NB4 (cell line): ENCODE measurements around the gene TNFRSF18.

ENCODE experiments used
- DNase-seq: peaks from one replicate; pipeline ENCODE4 v3.0.0; 2010; ENCODE audit warnings: low read depth
- H3K4me3 ChIP-seq: one replicate; pipeline ENCODE4 v1.5.1; 2011; ENCODE audit warnings: mild to moderate bottlenecking, low read depth, low read length, moderate library complexity
- MYC ChIP-seq: IDR thresholded peaks from 2 replicates; pipeline ENCODE4 v1.6.1; 2011; ENCODE audit warnings: low read depth, low read length
- POLR2A ChIP-seq: IDR thresholded peaks from 2 replicates; pipeline ENCODE4 v1.6.1; 2011; ENCODE audit warnings: mild to moderate bottlenecking; ENCODE audit not compliant: insufficient read length; ENCODE audit errors: extremely low read depth
- TF ChIP-seq, protein P1 (sequence below): IDR thresholded peaks from 2 replicates; pipeline ENCODE4 v1.6.1; 2011; ENCODE audit warnings: low read depth, low read length
- TF ChIP-seq, protein P2 (sequence below): IDR thresholded peaks from one replicate; pipeline ENCODE4 v1.5.1; 2012; ENCODE audit warnings: low read depth, low read length

The TNFRSF18 gene

GRCh38 chr1:1240822-1241587, 34.6 kb upstream of the TNFRSF18 start:
- DNase-seq, result no peak
- H3K4me3 ChIP-seq, result no peak overlapping the region
- TF ChIP-seq, protein P1, sequence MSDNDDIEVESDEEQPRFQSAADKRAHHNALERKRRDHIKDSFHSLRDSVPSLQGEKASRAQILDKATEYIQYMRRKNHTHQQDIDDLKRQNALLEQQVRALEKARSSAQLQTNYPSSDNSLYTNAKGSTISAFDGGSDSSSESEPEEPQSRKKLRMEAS, result no peak
- TF ChIP-seq MYC, result no peak
- no peak for TF ChIP-seq POLR2A
- TF ChIP-seq, protein P2, sequence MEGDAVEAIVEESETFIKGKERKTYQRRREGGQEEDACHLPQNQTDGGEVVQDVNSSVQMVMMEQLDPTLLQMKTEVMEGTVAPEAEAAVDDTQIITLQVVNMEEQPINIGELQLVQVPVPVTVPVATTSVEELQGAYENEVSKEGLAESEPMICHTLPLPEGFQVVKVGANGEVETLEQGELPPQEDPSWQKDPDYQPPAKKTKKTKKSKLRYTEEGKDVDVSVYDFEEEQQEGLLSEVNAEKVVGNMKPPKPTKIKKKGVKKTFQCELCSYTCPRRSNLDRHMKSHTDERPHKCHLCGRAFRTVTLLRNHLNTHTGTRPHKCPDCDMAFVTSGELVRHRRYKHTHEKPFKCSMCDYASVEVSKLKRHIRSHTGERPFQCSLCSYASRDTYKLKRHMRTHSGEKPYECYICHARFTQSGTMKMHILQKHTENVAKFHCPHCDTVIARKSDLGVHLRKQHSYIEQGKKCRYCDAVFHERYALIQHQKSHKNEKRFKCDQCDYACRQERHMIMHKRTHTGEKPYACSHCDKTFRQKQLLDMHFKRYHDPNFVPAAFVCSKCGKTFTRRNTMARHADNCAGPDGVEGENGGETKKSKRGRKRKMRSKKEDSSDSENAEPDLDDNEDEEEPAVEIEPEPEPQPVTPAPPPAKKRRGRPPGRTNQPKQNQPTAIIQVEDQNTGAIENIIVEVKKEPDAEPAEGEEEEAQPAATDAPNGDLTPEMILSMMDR, result no peak

GRCh38 chr1:1240348-1240732, 33.9 kb upstream of the TNFRSF18 start:
- H3K4me3 ChIP-seq, result no peak overlapping the region
- no peak for DNase-seq
- TF ChIP-seq, protein P2, result no peak
- TF ChIP-seq, protein P1, result no peak
- TF ChIP-seq POLR2A, result no peak
- no peak for TF ChIP-seq MYC

DNA sequence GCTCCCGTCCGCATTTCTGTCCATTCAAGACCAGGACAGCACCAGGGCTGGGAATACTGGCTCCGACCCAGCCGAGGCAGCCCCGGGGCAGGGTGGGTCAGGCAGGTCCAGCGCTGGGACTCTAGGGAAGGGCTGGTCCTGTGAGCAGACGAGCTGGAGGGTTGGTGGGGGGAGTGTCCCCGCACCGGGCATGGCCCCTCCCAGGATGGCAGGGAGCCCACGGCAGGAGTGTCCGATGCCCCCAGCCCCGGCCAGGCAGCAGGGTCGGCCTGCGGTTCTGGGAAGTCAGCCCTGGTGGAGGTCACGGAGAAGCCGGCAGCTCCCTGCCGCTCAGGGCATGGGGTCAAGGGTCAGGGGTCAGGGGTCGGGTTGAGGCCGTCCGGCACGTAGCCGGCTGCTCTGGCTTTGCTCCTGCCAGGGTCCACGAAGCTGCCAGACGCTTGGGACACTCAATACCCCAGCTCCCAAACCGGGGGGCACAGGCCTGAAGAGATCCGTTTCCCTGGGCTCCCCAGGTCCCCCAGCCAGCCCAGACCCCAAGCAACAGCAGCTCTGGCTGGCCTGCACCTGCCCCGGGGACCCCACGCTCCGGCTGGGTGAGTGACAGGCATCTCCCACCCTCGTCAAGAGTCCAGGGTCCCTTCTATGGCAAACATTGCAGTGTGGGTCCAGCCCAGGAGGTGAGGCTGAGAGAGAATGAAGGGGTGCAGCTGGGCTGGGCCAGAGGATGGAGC, 33.4 kb upstream of the TNFRSF18 start:
- H3K4me3 ChIP-seq, result no peak overlapping the region
- TF ChIP-seq, protein P1, result no peak
- no peak for TF ChIP-seq POLR2A
- TF ChIP-seq, protein P2, result no peak
- TF ChIP-seq MYC, result no peak
- no peak for DNase-seq

DNA sequence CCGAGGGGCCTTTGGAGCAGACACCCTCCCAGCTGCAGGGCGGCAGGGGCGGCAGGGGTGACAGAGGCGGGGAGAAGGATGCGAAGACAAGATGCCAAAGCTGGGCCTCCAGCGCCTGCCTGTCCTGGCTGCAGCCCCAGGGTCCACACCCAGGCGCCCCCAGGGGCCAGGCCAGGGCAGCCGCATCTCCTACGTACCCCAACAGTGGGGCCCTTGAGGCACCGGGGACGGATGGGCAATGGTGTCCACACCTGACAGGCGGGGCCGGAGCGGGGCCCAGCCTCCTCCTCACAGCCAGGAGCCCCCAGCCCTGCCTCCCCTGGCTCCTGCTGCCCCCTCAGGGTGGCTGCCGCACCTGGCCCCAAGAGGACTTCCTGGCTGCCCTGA, 32.8 kb upstream of the TNFRSF18 start:
- H3K4me3 ChIP-seq, result no peak overlapping the region
- TF ChIP-seq, protein P2, result no peak
- TF ChIP-seq, protein P1, result no peak
- TF ChIP-seq MYC (no peak), POLR2A (no peak)
- DNase-seq, result no peak

DNA sequence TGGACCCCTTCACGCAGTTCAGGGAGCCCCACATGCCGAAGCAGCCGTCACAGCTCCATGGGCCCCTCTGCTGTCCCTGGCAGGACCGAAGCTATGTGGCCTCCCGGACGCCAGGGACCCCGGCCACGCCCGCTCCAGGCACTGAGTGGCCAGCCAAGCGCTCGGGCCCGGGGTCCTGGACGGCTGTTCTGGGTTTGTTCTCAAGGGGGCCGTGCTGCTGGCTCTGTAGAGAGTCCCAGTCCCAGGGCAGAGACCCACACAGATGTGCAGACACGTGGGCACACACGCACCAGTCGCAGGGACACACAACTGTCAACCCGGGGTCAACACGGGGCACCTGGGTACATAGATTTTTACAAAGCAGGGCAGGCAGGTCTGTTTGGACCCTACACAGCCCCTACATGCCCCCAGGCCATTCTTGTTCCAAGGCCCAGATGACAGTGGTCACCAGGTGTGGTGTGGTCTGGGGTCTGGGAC, 32.3 kb upstream of the TNFRSF18 start:
- no peak for DNase-seq
- TF ChIP-seq POLR2A, result no peak
- TF ChIP-seq, protein P2, result no peak
- TF ChIP-seq, protein P1, result no peak
- no peak for TF ChIP-seq MYC
- H3K4me3 ChIP-seq, result no peak overlapping the region
